Activated effector memory CD4-positive, alpha-beta T cell treated with Interleukin-2 at 50 U/mL for 16 hours (primary cell): ENCODE data around the gene NKAIN4.

ENCODE experiments used
- DNase-seq: peaks from one replicate; pipeline ENCODE4 v3.0.0-alpha.2; 2020

NKAIN4 gene

DNA sequence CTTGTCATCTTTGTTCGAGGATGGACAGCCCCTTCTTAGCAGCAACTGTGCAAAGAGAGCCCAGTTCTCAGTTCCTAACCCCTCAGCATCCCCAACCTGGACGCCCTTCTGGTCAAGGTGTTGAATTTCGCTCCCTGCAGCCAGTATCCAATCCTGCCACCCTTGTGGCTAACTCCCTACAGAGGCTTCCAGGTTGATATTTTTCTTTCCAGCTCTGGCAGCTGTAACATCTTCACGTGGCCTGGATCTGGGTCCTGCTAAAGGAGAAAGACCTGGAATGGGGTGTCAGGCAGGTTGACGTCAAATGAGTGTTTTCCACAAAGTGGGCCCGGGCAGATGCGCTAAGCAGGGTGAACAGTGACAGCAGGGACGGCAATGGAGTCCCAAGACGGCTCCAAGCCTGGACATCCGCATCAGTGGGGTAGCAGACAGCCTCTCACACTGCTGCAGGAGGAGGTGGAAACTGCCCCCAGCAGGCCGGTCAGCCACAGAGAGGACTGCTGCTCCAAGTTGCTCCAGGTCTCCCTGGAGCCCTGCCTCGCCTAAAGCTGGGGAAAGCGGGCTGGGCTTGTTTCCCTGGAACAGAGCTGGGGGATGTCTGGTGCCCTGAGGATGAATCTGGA lies 37.3 kb downstream of the NKAIN4 start:
- no peak for DNase-seq

DNA sequence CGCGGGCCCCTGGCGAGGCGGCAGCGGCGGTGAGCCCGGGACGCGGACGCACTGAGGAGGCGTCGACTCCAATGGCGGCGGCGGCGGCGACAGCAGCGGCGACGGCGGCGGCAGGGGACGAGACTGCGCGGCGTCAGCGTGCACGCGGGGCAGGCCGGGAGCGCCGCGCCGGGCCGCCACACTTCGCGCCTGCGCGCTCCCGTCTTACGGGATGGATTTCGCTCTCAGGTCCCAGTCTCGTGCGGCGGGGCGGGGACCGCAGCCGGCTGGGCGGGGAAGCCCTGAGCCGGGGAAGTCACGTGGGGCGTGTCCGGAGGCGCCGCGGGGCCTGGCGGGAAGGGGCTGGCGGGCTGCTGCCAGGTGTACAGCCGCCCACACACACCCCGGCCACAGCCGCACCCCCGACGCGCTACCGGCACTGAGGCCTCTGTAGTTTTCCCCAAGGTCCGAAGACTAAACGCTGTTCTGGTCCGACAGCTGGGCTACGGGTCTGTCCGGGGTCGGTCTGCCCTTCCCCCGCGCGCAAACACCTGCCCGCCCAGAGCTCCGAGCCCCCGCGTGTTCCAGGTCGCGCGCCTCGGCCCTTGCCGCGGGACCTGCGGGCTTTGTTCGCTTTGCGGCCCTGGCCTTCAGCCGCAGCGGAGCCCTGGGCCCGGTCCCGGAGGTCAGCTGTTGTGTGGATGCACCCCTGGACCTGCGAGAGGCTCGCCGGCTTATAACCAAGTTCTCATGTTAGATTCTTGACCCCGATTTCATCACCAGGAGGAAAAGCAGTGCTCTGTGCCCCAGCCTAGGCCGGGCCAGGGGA lies 38.0 kb downstream of the NKAIN4 start, which contains the start of gene YTHDF1:
Gene YTHDF1, minus strand, starts transcription at position 91 of the 808 bp plus-strand sequence. CDS start 239 bp downstream, outside the sequence.
- DNase-seq: peak; percentile 95

DNA sequence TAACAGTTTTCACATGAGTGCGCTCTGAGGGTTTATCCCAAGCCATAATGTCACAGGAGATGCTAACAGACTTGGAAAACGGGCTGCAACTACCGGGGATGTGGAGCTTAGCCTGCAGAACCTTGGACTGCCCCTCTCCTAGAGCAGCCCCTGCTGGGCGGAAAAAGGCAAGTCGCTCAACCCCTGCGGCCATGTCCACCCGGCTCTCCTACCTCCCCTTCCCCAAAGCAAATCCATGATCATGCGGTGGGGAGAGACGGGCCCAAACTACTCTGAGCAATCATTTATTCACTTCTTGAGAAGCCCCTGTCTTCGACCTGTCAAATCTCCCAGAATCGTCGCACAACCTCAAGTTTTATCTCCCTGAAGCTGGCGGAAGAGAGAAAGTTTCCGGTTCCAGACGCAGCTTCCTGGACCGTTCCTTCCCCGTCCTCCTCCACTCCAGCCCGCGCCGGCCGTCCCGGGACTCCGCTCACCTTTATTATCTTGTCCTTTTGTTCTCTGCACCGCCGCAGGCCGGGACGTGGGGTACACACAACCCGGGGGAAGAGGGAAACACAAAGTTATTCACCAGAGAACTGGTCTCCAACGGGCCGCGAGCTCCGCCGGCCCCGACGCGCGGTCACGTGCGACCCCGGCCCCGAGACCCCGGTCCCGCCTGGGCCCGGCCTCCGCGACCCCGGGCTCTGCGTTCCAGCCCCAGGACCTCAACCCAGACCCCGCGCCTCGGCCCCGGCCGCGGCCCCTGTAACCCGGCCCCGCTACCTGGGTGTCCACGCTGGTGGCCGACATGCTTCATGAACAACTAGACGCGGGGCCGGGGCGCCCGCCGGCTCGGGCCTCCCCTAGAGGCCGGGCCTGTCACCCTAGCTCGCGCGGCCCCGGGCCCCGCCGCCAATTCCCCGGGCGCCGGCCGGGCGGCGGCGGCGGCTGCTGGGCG lies 38.9 kb downstream of the NKAIN4 start:
- DNase-seq: peak; percentile 5

DNA sequence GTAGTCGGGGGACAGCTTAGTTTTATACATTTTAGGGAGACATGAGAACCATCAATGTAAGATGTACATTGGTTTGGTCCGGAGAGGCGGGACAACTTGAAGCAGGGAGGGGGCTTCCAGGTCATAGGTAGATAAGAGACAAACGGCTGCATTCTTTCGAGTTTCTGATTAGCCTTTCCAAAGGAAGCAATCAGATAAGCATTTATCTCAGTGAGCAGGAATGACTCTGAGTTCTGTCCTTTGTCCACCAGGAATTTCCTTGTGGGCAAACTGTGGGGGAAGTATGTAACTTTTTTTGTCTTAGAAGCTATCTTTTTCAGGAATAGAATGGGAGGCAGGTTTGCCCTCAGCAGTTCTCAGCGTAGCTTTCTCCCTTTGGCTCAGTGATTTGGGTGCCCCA lies 39.7 kb downstream of the NKAIN4 start:
- DNase-seq: no peak

DNA sequence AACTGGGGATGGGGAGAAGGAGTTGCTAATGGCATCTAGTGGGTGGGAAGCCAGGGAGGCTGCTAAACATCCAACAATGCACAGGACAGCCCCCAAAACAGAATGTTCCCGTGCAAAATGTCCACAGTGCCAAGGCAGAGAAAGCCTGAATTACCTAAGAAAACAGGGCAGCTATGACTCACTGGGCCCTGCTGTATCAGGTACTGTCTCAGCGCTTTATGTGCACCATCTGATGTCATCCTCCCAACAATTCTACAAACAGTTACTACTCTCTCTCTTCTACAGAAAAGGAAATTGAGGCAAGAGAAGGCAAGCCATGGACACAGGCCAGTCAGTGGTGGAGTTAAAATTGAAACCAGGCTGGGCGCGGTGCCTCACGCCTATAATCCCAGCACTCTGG lies 41.5 kb downstream of the NKAIN4 start:
- no peak for DNase-seq

DNA sequence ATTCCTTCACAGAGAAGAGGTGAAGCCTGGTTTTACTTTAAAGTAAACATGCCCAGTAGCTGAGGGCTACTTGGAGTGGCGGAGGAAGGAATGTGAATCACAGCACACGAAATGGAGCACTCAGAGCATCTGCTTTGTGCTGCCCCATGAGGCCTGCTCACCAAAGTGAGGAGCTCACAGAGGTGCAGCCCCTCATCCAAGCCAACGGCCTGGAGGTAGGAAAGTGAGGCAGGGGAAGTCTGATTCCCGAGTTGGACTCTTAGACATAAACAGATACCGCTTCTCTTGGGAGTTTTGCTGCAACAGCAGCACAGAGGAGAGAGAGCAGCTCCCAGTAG lies 41.9 kb downstream of the NKAIN4 start:
- DNase-seq: no peak

DNA sequence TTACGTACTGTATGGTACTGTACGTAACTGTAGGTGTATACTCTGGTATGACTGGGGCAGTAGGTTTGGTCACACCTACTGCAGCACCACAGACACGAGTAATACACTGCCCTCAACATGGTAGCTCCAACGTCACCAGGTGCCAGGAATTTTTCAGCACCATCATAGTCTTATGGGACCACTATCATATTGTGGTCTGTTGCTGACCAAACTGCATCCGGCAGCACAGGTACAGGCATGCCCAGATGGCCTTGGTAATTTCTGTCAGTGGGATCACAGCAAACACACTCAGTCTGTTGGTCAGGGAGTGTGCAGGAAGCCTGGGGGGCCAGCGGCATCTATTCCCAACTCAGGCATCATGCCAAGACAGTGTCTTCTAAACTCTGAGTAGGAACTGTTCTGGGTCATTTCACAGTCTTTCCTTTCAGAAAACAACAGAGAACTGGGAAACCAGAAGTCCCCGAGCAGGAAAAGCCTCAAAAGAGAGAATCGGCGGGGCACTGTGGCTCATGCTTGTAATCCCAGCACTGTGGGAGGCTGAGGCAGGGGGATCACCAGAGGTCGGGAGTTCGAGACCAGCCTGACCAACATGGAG lies 44.2 kb downstream of the NKAIN4 start:
- DNase-seq: no peak

DNA sequence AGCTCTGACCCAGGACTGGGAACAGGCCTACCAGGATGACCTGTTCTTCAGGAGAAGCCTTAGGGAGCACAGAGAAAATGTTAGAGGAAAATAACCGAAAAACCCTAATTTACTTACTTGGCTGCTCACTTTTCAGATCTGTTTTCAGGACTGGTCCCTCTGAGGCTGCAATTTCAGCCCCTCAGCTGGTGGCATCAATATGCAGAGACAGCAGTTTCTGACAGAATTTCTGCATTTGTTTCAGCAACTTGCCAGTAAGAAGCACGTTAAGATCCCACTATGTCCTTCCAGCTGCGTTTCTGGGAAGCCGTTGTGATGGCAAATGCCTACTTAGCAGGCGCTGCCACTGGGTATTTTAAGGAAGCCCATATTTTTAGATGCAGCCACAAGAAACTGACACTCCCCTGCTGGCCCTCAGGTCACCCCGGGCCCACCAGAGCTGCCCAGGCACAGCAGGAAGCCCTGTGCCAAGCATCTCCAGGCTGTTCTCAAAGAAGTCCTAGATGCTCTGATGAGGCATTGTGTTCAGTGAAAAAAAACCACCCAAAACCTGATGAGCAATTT lies 45.8 kb downstream of the NKAIN4 start:
- DNase-seq: no peak

DNA sequence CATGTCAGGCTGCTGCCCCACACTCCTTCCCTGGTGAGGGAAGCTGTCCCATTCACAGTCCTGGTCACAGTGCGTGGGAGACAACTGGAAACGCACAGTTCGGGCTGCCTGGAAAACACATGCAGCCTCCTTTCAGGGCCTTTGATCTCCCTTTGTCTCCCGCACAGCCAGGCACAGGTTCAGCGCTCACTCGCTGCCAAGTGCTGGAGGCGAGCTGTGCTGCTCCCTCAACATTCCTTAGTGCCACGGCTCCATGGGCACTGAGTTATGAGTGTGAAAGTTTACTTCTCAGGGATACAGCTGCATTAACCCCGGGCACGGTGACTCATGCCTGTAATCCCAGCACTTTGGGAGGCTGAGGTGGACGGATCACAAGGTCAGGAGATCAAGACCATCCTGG lies 47.4 kb downstream of the NKAIN4 start:
- no peak for DNase-seq

DNA sequence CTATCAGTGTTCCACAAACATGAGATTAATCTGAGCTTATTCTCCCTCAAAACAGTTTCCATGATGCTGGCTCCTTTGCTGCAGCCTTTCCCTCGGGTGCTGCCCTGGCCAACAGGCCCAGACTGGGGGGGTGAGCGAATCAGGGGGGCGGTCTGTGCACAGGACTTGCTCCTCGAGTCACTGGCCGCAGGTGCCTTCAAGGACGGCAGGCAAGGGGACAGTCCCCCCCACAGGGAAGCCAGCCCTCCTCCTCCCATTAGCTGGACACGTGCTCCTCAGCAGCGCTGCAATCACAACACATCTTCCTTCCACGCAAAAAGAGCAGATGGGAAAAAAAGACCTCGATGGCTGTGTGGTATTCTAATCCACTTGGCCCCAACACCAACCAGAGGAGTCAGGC lies 48.4 kb downstream of the NKAIN4 start:
- no peak for DNase-seq

DNA sequence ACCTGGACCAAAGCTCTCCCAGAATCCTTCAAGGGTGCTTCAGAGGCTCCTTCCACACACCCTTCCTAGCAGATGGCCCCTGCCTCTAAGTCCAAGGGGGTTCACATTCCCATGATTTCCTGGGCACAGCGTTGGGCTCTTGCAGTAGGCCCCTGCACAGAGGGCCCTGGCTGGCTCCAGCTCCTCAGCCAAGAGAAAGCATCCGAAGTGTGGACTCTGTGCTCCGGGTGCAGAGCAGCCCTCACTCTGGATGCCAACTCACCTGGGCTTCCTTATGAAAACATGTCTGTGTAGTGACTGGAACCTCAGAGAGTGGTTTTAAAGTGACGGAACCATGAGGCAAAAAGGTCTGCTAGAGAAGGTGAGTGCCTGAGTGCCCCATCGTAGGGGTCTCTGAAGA lies 49.9 kb downstream of the NKAIN4 start:
- DNase-seq: no peak

DNA sequence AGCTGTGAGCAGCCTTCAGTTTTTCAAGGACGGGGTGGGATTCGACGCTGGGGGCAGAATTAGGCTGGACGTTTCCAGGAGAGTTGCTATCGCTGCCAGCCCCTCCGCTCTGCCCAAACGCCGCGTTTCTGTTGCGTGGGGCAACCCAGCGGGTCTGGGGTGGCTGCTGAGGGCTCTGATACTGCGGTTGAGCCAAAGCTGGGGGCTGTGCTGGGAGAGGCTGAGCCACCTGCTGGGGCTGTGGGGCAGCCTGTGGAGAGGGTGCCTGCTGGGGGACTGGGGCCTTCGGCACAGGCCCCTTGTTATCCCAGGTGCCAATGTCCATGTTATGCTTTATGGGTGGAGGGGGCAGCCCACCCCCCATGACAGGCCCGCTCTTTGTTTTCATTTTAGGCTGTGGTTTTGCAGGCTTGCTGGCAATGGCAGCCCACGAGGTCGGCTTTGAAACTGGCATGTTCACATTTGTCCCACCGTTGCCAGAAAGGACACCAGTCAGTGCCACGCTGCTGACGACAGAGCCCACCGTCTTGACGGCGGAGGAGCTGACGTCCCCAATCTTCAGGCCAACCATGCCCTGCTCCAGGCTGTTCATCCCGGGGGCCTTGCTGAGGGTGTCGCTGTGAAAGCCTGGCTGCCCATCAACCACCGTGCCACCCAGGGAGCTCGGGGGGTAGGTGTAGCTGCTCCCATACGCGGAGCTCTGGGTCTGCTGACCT lies 51.3 kb downstream of the NKAIN4 start:
- no peak for DNase-seq

DNA sequence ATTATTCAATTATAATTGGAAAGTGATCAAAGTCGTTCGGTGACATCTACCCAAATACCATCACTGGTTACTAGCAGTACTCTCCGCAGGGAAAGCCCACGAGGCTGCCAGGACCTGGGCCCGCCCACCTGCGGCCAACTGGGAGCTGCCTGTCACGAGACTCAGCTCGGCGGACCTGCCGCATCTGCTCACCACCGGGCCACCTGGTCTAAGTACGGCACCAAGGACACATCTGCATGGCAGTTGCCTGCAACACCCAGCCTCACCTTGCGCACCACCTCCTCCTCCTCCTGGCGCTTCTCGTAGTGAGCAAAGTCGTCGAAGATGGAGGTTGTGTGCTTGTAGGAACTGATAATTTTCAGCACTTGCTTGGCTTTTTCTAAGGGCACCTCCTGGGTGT lies 52.2 kb downstream of the NKAIN4 start:
- no peak for DNase-seq

DNA sequence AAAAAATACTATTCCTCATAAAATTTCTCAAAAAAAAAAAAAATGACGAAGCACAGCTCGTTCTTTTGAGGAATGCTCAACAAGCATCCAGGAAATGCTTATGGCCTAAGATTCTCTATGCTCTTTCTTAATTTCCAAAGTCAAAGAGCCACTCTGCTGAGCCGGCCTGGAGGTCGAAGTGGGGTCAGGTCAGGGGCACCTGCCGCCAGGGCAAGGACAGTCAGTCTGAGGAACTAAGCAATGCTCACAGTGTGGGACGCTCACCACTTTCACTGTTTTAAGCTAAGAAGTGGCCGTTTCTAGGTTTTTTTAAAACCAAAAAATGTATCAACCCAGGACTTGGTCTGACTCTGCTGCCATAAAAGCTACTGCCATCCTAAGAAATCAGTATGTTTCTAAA lies 55.7 kb downstream of the NKAIN4 start:
- DNase-seq: no peak

DNA sequence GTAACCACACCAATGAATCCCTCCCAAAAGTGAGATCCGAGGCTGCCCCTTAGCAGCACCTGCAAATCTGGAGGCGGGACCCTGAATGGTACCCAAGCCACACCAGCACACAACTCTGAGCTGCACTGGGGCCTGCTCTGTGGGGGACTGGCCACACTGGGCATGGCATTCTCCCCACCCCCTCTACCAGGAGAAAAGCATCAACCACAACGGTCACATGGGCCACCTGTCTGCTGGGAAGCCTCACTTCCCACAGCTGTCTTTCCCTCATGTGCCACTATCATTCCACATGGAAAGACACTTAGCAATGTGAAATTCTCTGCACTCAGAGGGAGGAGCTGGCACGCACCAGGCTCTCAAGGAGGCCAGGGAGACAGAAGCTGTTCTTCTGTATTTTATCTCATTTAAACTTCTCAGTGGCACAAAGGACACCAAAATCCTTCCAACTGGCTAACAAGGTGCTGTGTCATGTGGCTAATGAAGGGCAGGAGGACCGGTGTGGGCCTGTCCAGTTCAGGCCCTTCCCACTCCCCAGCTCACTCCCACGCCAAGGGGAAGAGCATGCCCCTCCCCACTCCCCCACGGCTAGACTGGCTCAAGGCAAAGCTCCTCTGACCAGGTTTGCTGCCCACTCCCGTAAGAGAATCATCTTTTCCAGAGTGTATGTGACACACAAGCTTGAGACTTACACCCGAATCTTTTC lies 57.3 kb downstream of the NKAIN4 start:
- no peak for DNase-seq

DNA sequence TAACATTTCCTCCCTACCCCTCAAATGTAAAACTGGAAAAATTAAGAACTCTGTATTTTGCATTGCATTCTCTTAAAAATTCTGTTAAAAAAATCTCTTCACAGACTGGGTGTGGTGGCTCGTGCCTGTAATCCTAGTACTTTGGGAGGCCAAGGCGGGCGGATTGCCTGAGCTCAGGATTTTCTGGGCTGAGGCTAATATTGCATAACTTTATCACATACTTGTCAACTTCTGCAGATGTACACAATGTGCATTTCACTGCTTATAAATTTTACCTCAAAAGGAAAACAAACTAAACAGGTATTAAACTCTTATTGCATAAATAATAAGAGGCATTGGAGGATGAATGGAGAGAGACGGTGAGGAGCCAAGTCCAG lies 59.5 kb downstream of the NKAIN4 start:
- DNase-seq: no peak

DNA sequence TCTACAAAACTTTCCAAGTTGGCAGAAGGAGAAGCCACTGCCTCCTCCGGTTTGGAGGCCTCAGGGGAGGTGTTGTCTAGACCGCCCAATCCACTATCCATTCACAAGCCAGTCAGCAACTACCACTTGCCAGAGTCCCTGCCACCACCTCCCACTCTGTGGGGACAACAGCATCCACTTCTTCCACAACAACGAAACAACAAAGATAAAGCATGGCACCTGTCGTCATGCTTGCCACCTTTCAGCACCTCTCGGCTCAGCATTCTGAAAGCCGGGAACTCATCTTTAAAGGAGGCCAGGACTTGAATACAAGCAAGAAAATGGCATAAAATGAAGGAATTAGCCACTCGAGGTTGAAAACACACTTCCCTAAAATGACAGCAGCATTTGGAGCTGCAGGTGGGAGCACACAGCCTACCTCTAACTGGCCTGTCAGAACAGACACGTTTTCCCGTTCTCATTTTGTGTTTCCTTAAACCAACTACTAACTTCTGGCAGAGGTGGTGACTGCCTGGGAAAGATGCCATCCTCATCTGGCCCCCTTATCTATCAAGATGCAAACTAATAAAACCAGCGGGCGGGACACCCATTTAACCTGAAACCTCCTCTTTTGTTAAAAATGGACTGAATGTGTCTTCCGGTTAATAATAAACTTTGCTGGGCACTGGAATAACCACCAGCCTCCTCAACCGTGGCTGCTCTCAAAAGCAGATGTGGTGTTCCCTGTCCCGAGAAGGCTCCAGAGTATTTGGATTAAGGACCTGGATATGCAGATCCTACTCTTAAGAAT lies 60.1 kb downstream of the NKAIN4 start:
- no peak for DNase-seq

DNA sequence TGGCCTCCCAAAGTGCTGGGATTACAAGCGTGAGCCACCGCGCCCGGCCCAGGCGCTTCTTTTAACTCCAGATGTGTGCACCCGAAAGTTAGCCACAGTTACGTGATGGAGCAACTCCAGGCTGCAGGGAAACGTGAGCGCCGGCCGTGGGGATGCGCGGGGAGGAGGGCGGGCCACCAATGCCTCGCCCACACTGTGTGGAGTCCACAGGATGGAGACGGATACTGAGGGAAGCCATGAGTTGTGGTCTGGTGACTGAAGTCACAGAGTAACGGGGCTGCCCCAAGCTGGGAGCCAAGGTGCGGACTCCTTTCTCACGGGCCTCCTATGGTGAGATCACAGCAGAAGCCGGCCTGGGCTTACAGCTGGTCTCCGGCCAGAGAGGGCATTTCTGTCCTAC lies 61.5 kb downstream of the NKAIN4 start:
- no peak for DNase-seq

DNA sequence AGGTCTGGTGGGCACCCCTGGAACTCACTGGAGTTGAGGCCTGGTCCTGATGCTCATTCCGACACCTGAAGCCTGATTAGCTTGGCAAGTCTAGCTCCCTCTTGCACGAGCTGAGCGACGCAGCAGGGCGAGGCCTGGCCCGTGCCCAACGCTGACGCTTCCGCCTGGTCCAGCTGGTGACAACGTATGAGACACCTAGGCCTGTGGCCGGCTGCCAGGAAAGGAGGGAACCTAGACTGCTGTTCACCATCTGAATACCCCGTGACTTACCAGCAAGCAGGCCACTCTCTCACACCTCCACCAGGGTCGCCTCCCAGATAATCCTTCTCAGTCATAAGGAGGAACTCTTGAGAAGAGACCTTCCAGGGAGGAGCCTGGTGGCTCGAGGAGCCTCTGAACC lies 62.9 kb downstream of the NKAIN4 start:
- no peak for DNase-seq

DNA sequence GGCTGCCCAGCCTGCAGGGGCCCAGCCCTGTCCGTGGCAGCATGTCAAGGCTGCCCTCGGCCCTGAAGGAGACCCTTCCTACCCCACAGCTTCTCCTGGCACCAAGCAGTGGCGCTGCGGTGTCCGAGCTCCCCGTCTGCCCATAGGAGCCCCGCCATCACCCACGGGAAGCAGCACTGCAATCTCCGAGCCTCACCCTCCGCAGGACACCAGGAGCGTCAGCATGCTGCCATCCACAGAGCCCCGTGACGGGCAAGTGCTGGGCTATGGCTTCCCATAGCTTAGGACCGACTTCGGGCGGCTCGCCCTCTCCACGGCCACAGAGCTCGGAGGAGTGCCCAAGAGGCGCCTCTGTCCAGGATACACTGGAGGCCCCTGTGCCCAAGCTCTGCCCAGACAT lies 63.4 kb downstream of the NKAIN4 start:
- no peak for DNase-seq
